ENCODE measurements around the gene RNF144B. TPM values are rescaled to one million over a fixed set of nuclear protein-coding genes. Genes with fewer than 3 reads are reported as not detected.

RNF144B gene
- total RNA-seq, result 14.1 TPM
- long read RNA-seq, full-length matches to known transcripts, result 15 of 18 reads
- long read RNA-seq, partial matches to known transcripts, result 1 of 18 reads
- long read RNA-seq, other reads (novel, unspliced or antisense), result 2 of 18 reads

GRCh38 chr6:18387061-18387721 is at the start of gene RNF144B:
Gene RNF144B, plus strand, starts transcription at chr6:18387350. Its CDS starts 12,185 bp downstream, at chr6:18399535.
- H3K27me3 ChIP-seq (ENCODE audit: low read depth), result no peaks in the 10 kb centered on the region
- no peak for TF ChIP-seq CTCF (IDR thresholded peaks at IDR 0.05; ENCODE audit: borderline replicate concordance)
- DNase-seq, result peak; percentile 83
- peak within 1 kb of the TSS; percentile 91 for H3K27ac ChIP-seq (replicated peaks)
- no peaks in the 10 kb centered on the region for H3K36me3 ChIP-seq
- H3K4me3 ChIP-seq, result peak within 1 kb of the TSS; percentile 76
- intact Hi-C loops (cut with micrococcal nuclease), result no loop called here
- peaks cover 62% of the 10 kb centered on the region for H3K4me1 ChIP-seq
- H3K9me3 ChIP-seq (replicated peaks), result no peaks in the 10 kb centered on the region

DNA sequence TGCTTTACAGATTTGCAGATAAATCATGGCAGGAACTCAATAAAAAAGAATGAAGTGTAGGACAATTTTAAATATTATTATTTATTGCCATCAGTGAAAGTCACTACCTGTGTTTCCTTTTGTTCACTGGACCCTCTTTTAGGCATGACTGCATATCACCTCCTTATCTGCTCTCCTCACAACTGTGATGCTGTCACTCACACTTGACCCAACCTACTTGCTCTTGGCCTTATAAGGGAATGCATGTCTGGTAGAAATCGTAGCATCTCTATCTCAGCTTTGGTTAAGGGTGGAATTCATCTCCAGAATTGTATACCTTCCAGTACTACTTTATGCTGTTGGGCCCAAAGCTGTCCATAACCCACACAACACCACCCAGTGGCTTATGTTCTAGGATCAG is 47.6 kb upstream of the RNF144B start:
- Histone ChIP-seq H3K36me3 (no peaks in the 10 kb centered on the region), H3K27ac (replicated peaks) (no peak overlapping the region), H3K27me3 (ENCODE audit: low read depth) (no peaks in the 10 kb centered on the region), H3K4me1 (peaks cover 8% of the 10 kb centered on the region), H3K4me3 (no peak overlapping the region), H3K9me3 (replicated peaks) (no peaks in the 10 kb centered on the region)
- no peak for TF ChIP-seq CTCF (IDR thresholded peaks at IDR 0.05; ENCODE audit: borderline replicate concordance)
- intact Hi-C loops (cut with micrococcal nuclease), result no loop called here
- no peak for DNase-seq

- no peaks in the 10 kb centered on the region for H3K36me3 ChIP-seq
- H3K27me3 ChIP-seq (ENCODE audit: low read depth), result no peaks in the 10 kb centered on the region
- H3K4me3 ChIP-seq, result no peak overlapping the region
- intact Hi-C loops (cut with micrococcal nuclease), result no loop called here
- H3K27ac ChIP-seq (replicated peaks), result no peak overlapping the region
- H3K4me1 ChIP-seq, result peaks cover 8% of the 10 kb centered on the region
- no peak for DNase-seq
- TF ChIP-seq CTCF (IDR thresholded peaks at IDR 0.05; ENCODE audit: borderline replicate concordance), result no peak
- H3K9me3 ChIP-seq (replicated peaks), result no peaks in the 10 kb centered on the region
Observed at GRCh38 chr6:18340781-18341551, 46.2 kb upstream of the RNF144B start.

DNA sequence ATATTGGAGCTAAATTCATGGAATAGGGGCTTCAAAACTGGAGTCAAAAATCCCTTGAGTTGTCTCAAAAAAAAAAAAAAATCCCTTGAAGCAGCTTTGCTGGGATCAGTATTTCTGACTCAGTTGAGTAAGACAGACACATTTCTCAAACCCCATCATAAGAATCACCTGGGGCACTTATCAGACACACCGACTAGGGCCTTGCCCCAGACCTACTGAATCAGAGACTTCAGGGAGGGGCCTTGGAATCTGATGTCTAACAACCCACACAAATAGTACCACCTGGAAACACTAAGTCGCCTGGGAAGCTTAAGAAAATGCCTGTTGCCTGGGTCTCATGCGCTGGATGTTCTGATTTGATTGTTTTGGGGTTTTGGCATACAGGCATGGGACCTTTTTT is 44.9 kb upstream of the RNF144B start:
- no peaks in the 10 kb centered on the region for H3K36me3 ChIP-seq
- H3K4me1 ChIP-seq, result peaks cover 8% of the 10 kb centered on the region
- no peak overlapping the region for H3K27ac ChIP-seq (replicated peaks)
- no peak overlapping the region for H3K4me3 ChIP-seq
- no peaks in the 10 kb centered on the region for H3K9me3 ChIP-seq (replicated peaks)
- H3K27me3 ChIP-seq (ENCODE audit: low read depth), result no peaks in the 10 kb centered on the region
- intact Hi-C loops (cut with micrococcal nuclease), result no loop called here
- TF ChIP-seq CTCF (IDR thresholded peaks at IDR 0.05; ENCODE audit: borderline replicate concordance), result no peak
- DNase-seq, result no peak

DNA sequence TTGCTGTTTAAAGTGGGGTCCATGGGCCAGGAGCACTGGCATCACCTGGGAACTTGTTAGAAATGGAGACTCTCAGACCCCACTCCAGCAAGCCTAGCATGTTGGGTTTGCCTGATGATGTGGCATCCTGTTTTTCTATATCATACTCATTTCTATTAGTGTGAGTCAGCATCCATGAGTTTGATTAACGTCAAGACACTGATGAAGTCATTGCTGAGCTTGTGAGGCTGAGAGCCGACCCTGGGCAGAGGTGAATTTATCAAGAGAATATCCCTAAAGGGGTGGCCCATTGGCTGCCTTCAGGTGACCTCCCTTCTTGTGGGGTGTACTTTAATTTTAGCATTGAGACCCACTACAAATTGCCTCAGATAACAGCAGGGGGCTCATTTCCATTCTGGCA is 43.4 kb upstream of the RNF144B start:
- Histone ChIP-seq H3K4me1 (peaks cover 8% of the 10 kb centered on the region), H3K9me3 (replicated peaks) (no peaks in the 10 kb centered on the region), H3K36me3 (no peaks in the 10 kb centered on the region), H3K4me3 (no peak overlapping the region), H3K27ac (replicated peaks) (no peak overlapping the region), H3K27me3 (ENCODE audit: low read depth) (no peaks in the 10 kb centered on the region)
- DNase-seq, result no peak
- intact Hi-C loops (cut with micrococcal nuclease), result no loop called here
- TF ChIP-seq CTCF (IDR thresholded peaks at IDR 0.05; ENCODE audit: borderline replicate concordance), result no peak

Measured in left ventricle myocardium inferior (tissue), 1 donor.